ENCODE measurements around the gene KRT6B.

GRCh38 chr12:52446367-52447045, 5.4 kb downstream of the KRT6B start:
- no peak for TF ChIP-seq RAD21 (IDR thresholded peaks at IDR 0.05; ENCODE audit: low read depth)
- TF ChIP-seq CEBPB (IDR thresholded peaks at IDR 0.05) = no peak
- no peak for TF ChIP-seq EGR1 (IDR thresholded peaks at IDR 0.05)
- TF ChIP-seq EP300 (IDR thresholded peaks at IDR 0.05; ENCODE audit: borderline replicate concordance) = no peak
- TF ChIP-seq NFIC (IDR thresholded peaks at IDR 0.05) = no peak
- no peak for TF ChIP-seq ZBTB7A (IDR thresholded peaks at IDR 0.05; ENCODE audit: low read depth)
- TF ChIP-seq, protein P1, sequence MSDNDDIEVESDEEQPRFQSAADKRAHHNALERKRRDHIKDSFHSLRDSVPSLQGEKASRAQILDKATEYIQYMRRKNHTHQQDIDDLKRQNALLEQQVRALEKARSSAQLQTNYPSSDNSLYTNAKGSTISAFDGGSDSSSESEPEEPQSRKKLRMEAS (IDR thresholded peaks at IDR 0.05) = no peak
- TF ChIP-seq, protein P2, sequence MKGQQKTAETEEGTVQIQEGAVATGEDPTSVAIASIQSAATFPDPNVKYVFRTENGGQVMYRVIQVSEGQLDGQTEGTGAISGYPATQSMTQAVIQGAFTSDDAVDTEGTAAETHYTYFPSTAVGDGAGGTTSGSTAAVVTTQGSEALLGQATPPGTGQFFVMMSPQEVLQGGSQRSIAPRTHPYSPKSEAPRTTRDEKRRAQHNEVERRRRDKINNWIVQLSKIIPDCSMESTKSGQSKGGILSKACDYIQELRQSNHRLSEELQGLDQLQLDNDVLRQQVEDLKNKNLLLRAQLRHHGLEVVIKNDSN (IDR thresholded peaks at IDR 0.05) = no peak
